DMS 273 (cell line): ENCODE results near the gene DENND5B.
"Not testable (repeated sequence)": the region's sequence is repeated elsewhere in the genome, so short reads cannot be mapped to it uniquely, and the experiment has no call there.

Experiments used
- DNase-seq: peaks from one replicate; lab custom pipeline; 2025; ENCODE audit not compliant: unreplicated experiment; lab: John Stamatoyannopoulos, UW

The DENND5B gene

GRCh38 chr12:31560516-31560915 is 30.4 kb downstream of the DENND5B start:
- no peak for DNase-seq

- DNase-seq = no peak
Measured at GRCh38 chr12:31558521-31558920, 32.4 kb downstream of the DENND5B start.

DNA sequence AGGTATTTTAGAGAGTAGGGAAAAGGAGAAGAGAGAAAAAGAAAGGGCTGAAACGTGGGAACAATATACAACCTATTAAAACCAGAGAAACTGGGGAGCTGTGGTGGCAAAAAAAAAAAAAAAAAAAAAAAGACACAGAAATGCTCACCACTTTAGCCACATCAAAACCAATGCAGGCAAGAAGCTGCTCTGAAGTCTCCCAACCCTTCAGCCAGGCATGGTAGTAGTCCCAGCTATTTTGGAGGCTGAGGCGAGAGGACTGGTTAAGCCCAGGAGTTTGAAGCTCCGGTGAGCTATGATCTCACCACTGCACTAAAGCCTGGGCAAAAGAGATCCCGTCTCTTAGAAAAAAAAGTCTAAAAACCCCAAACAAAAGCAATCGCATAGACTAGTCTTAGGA is 33.2 kb downstream of the DENND5B start:
- no peak for DNase-seq

GRCh38 chr12:31555466-31555865 is 35.5 kb downstream of the DENND5B start:
- not testable (repeated sequence) for DNase-seq

DNA sequence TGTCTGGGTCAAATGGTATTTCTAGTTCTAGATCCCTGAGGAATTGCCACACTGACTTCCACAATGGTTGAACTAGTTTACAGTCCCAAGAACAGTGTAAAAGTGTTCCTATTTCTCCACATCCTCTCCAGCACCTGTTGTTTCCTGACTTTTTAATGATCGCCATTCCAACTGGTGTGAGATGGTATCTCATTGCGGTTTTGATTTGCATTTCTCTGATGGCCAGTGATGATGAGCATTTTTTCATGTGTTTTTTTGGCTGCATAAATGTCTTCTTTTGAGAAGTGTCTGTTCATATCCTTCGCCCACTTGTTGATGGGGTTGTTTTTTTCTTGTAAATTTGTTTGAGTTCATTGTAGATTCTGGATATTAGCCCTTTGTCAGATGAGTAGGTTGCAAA is 40.3 kb downstream of the DENND5B start:
- DNase-seq = not testable (repeated sequence)

- DNase-seq = no peak
Measured at GRCh38 chr12:31536672-31537071, 54.3 kb downstream of the DENND5B start.

GRCh38 chr12:31533470-31533869 is 57.5 kb downstream of the DENND5B start:
- DNase-seq = no peak

DNA sequence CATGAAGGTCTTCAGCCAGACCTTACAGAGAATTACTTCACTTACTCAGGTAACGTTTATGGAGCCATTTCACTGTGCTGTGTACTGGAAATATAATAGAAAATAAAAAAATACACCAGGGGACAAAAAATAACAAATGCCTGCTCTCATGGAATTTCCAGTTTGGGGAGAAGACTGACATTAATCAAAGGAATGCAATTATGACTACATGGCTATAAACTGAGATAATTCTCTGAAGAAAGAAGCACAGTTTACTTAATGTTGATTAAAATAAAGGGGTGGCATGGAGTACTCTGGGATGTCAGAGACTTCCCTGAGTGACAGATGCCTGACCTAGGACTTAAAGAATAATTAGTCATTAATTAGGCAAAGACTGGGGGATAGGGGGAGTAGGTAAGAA is 59.0 kb downstream of the DENND5B start:
- DNase-seq = no peak

DNA sequence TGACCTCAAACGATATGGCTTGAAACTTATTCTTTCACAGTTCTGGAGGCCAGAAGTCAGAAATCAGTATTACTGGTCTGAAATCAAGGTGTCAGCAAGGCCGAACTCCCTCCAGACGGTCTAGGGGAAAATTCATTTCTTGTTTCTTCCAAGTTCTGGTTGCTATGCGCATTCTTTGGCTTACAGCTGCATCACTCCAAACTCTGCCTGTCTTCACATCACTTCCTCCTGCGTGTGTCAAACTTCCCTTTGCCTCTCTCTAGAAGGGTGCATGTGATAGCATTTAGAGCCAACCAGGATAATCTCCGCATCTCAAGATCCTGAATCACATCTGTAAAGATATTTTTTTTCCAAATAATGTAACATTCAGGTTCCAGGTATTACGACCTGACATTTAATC is 62.8 kb downstream of the DENND5B start:
- DNase-seq = no peak

DNA sequence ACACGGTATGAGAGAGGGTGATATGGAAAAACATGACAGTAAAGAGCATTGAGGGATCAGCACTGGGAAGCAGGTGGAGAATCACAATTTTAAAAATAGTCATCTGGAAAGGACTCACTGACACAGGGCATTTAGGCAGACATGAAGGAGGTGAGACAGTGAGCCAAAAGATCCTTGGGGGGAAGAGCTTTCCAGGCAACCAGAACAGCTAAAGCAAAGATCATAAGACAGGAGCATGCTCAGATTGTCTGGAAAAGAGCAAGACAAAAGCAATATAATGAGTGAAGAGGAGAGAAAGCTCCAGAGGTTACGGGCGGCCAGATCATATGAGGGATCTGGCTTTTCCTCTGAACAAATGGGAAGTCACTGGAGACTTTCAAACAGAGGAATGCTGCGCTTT is 63.9 kb downstream of the DENND5B start:
- DNase-seq = no peak

DNA sequence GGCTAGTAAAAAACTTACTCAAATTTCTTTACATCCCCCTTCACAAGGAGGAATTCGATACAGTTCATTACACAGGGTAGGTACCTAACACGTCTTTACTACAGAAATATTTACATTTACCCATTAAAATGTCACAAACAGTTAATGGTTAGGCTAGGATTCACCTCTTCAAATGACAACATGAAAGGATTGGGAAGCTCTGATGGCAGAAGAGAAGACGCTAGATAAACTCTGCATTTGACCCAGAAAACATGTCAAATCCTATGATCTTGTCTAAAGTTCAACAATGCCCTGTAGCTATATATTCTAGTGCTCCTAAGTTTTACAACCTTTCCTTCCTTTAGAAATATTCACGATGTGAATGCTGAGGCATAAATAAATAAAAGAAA is 64.8 kb downstream of the DENND5B start:
- DNase-seq = no peak

GRCh38 chr12:31525496-31526157 is 65.3 kb downstream of the DENND5B start:
- no peak for DNase-seq

DNA sequence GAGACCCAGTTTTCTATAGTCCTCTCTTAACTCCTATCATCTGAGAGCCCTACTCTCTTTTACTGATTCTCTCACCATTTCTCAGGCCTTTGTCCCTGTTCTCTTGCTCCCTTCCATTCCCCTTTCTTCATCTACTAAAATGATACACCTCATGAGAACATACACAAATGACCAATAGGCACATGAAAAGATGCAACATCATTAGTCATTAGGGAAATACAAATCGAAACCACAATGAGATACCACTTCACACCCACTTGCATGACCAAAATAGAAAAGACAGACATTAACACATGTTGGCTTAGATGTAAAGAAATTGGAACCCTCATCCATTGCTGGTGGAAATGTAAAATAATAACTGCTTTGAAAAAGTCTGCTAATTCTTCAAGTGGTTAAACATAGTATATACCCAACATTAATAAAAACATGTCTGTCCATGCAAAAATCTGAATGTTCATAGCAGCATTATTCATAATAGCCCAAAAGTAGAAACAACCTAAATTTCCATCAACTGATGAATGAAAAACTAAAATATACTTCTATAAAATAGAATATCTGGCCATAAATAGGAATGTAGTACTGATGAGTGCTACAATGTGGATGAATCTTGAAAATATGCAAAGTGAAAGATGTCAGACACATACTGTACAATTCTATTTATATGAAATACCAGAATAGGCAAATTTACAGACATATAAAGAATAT is 66.0 kb downstream of the DENND5B start:
- no peak for DNase-seq

- DNase-seq = no peak
Measured at GRCh38 chr12:31523306-31523705, 67.6 kb downstream of the DENND5B start.

DNA sequence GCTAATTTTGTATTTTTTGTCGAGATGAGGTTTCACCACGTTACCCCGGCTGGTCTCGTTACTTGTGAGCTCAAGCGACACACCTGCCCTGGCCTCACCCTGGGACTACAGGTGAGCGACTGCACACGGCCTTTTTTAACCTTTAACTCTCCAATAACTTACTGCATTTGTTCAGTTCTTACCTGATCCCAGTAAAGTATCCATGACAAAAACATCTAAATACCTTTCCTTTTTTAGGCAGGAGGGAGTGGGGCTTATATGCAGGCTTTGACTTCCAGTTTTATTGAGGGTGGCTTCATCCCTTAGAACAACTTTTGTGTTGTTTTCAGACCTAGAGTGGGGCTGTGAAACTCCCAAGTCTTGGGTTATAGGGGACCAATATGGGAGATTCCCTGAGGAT is 68.3 kb downstream of the DENND5B start:
- DNase-seq = no peak

GRCh38 chr12:31521964-31522363 is 69.0 kb downstream of the DENND5B start:
- peak; percentile 59 for DNase-seq

DNA sequence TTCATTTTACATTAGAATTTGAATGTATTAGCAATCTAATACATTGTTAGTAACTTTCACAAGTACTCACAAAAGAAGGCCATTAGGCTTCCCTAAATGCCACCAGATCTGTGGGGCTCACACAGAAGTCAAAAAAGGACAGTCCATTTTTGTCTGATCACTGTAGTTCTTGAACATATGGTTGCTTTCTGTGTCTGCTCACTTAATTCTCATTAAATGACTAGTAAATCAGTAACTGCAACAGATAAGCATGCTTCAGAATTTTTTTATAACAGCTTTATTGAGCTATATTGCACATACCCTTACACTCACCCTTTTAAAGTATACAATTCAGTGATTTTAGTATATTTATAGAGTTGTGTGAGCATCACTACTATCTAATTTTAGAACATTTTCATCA is 71.4 kb downstream of the DENND5B start:
- no peak for DNase-seq

GRCh38 chr12:31518680-31519227 is 72.2 kb downstream of the DENND5B start:
- peak; percentile 21 for DNase-seq

GRCh38 chr12:31517994-31518393 is 72.9 kb downstream of the DENND5B start:
- peak; percentile 6 for DNase-seq

DNA sequence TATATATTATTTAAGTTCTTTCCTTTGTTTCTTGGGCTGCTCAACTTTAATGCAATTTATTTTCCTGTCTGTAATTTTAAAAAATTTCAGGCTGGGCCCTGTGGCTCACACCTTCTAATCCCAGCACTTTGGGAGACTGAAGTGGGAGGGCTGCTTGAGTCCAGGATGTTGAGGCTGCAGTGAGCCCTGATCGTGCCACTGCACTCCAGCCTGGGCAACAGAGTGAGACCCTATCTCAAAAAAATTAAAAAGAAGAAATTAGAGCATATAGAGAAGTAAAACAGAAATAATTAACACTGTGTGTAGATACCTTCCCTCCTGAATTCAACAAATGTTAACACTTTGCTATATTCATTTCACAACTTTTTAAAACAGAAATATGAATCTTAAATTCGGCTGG is 74.2 kb downstream of the DENND5B start:
- DNase-seq = no peak

GRCh38 chr12:31514912-31515311 is 76.0 kb downstream of the DENND5B start:
- DNase-seq = no peak

GRCh38 chr12:31510034-31510433 is 80.9 kb downstream of the DENND5B start:
- DNase-seq = no peak
